CMK (cell line): ENCODE measurements around the gene NRXN2.

Experiments
- DNase-seq: peaks from one replicate; pipeline ENCODE4 v3.0.0-alpha.2; 2010; ENCODE audit warnings: low read depth

NRXN2 gene

DNA sequence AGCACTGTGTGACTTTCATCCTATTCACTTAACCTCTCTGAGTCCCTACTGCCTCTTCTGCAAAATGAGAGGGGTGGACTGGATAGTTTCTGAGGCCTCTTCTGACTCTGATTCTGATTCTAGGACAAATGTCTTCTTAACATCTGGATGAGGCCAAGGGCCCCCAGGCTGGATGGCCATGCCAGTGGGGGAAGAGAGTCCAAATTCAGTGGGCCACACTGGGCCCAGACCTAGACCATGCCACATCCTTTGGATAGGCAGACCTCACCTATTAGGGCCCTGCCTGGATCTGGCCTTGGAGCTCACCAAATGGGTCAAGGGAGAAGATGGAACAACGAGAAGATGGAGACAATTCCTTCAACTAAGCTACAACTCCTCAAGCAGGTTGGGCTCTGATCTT, 24.6 kb downstream of the NRXN2 start:
- no peak for DNase-seq

DNA sequence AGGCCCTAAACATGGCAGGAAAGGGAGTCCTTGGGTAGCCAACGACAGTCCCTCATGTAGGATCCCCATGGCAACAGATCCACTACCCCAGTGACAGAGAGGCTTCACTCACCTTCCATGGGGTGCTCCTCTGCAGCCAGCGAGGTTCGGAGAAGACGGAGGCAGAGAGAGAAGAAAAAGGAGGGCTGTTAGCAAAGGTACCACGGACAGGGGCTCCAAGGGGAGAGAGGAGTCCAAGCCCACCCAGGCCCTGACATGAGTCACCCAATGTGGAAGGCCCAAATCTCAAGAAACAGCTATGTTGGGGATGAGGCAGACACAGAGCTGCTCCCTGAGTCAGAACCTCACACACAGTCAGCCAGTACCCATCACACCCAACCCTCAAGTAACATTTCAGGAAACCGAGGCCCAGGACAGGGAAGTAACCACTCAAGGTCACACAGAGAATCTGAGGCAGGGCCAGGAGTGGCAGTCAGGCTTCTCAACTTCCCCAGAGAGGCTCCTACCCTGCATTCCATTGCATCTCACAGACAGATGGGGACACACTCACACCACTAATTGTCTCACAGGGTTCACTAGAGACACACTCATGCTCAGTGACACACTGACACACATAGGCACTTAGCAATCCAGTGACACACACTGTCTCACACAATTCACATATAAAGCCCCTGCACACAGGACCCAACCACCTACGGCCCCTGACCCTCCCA, 25.2 kb downstream of the NRXN2 start:
- no peak for DNase-seq

DNA sequence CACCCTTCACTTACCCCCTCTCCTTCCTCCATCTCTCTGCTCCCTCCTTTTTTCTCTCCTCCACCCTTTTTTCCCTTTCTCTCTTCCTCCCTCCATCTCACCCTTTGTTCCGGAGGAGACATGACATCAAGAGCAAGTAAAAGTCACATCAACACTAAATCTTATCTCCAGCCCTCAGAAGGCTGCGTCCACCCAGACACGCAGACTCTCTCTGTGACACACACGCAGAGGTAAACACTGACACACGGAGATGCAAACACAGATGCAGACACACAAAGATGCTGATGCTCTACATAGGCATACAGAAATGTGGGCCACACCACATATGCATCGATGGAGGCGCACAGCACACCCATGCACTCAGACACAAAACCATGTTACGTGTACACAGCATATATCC, 27.0 kb downstream of the NRXN2 start:
- DNase-seq: no peak

- no peak for DNase-seq
Measured at GRCh38 chr11:64695548-64695947, 27.4 kb downstream of the NRXN2 start.

- DNase-seq: no peak
Measured at GRCh38 chr11:64694821-64695365, 28.1 kb downstream of the NRXN2 start.

GRCh38 chr11:64694026-64694755, 28.8 kb downstream of the NRXN2 start:
- no peak for DNase-seq

- DNase-seq: no peak
Measured at GRCh38 chr11:64692764-64693331, 30.1 kb downstream of the NRXN2 start.

GRCh38 chr11:64691543-64691942, 31.5 kb downstream of the NRXN2 start:
- DNase-seq: no peak

DNA sequence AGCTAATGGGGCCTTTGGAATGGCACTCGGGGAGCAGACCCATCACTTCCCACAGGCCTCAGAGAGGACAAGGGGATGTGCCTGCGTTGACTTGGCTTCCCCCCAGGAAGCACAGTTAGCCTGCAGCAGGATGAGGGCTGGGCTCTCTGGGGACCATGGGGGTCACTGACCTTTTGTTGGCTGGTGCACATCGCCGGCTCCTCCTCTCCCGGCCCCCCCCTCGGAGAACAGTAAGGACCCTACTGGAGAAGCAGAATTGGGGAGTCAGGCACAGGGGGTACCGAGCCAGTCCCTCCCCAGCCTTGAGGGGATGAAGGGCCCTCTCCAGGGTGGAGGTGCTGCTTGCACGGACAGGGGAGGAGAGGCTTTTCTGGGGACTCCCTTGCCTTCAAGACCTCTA, 32.8 kb downstream of the NRXN2 start:
- DNase-seq: no peak

DNA sequence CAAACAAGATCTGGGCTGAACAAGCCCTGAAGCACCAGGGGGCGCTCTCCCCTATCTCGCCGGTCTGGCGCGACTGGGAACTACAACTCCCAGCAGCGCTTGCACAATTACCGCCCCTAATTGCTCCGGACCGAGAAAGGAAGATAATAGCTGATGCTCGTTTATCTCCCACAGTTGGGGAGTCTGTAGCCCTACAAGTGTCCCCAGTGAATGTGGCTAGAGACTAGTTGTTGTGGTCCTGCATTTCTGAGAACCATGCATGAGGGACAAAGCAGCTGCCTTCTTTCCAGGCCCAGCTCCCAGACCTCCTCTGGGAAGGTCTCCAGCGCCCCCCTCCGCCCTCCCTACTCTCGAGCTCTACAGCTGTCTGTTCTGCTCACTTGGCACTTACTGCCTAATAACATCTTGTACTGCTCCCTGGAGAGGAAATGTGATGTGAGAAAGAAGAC, 34.4 kb downstream of the NRXN2 start:
- DNase-seq: peak; percentile 71

GRCh38 chr11:64687643-64688533, 35.1 kb downstream of the NRXN2 start:
- DNase-seq: no peak

- DNase-seq: no peak
Measured at GRCh38 chr11:64687204-64687603, 35.8 kb downstream of the NRXN2 start.

DNA sequence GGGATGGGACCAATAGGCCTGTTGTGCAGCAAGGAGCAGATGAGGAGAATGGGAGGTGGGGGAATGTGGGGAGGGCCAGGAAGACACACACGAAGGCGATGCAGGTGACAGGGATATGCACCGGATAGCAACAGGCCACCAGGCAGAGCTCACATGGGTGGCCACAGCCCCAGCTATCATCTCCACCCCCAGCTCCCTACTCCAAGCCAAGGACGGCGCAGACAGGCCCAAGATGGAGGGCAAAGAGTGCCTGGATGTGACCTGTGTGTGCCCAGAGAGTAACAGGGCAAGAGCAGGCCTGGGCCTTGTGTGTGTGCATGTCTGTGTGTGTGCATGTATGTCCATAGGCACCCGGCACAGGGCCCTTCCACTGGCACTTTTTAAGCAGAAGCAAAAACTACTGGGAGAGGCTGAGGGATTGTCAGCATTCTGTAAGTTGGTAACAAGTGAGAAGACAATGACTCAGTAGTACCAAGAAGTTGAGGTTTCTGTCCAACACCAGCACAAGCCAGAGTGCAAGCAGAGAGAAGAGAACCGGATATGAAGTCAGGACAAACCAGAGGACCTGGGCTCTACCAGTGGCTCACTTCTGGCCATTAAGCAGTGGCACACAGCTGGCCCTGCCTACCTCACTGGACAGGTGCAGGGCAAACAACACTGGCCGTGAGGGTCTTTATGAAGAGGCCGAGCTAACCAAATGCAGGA, 36.4 kb downstream of the NRXN2 start:
- DNase-seq: no peak

DNA sequence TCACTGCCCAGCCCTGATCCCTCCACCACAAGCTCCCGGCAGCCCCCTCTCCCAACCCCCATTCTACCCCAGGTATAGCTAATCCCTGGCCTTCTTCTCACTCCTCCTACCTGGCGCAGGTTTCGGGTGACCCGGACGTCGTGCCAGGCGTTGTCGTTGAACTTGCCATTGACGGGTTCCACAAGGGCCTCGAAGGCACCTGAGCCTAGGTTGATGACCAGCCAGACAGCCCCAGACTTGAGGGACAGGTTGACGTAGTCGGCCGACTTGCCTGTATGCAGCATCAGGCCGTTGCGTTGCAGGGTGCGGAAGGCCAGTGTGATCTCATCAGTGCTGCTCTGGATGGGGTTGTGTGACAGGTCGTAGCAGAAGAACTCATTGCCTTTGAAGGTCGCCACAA, 37.5 kb downstream of the NRXN2 start:
- DNase-seq: no peak

DNA sequence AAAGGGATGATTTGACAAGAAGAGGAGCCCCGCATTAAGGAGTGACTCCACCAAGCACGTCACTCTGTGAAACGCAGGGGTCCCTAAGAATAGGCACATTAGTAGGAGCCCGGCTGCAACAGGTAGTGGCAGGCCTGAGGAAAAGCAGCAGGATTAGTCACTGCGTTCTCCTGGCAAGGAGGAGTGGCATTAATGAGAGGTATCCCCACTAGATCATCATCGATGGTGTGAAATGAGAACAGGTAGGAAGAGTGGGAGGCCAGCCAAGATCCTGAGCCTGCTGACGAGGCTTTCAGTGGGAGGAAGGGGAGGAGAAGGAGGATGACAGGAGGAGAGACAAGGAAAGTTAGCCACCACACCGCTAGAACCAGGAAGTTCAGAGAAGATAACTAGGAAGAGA, 38.6 kb downstream of the NRXN2 start:
- DNase-seq: no peak

DNA sequence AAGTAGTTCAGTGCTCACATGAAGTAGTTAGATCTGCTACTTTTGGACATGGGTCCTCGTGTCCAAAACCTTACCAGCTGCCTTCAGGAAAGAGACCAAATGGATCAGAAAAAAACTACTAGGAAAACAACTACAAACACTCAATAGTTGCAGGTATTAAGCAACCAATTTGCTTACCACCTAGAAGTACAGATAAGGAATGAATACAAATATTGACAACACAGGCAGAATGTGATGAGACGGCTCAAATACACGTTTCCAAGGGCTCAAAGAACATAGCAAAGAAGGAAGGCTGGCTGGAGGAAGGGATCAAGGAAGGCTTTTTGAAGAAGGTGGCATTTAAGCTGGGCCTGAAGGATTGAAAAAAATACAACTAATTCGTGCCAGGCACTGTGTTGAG, 41.8 kb downstream of the NRXN2 start:
- no peak for DNase-seq

DNA sequence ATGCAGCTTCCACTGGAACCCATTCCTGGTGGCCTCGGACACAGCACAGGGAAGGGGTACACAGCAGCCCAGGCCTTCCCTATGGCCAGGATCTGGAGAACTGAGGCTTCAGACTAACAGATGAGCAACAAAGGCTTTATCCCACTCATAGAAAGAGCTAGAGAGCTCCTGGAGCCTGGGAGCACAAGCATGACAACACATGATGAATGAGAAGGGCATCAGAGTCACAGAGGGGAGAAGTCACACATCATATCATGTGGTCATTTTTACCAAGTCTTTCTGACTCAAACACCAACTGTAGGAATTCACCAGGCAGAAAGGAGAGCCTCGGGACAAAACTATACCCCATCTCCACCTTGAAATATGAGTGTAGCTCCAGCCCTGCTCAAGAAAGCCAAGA, 43.2 kb downstream of the NRXN2 start:
- no peak for DNase-seq

DNA sequence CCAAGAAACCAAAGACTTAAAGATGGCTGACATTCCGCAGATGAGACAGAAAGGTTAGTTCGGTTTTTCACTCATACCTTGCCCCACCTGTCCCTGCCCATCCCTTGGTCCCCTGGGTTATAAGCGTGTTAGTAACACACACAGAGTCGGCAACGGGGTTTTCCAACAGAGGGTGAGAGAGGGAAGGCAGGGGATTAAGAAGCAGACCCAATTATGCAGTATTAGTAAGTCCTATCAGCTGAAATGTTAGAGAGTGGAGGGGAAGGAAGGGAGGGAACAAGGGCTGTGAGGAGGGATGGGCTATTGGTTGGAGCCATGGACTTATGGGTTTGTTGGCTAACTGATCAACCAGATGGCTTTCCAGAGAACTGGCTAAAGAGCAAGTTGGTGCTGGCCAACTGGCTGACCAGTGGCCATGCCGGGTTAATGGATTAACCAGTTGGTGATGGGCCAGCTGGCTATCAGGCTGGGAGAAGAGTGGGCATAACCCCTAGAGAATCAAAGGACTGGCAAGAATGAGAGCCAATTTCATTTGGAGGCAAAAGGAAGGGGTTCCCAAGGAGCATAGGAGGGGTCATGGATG, 45.5 kb downstream of the NRXN2 start:
- no peak for DNase-seq

DNA sequence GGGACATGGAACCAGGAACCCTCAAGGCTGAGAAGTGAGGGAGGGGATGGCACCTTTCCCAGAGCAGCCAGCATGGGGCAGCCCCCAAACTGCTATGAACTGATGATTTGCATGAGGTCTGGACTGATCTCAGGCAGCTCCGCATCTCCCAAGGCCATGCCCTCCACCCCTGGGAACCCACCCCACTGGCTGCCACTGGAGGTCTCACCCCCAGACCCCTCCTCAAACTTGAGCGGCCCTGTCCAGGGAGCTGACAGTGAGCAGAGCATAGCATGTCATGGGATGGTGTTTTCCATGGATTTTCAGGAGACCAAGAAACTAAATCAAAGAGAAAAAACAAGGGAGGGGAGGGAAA, 46.8 kb downstream of the NRXN2 start:
- no peak for DNase-seq

- no peak for DNase-seq
Measured at GRCh38 chr11:64675450-64676260, 47.3 kb downstream of the NRXN2 start.
